HG03558 (cell line): ENCODE measurements around the gene MICALL1.

Source experiments
- ATAC-seq: cut with Tn5 transposase; IDR thresholded peaks from one replicate; pipeline ENCODE4 v1.9.1; 2021; ENCODE audit warnings: moderate number of reproducible peaks; ENCODE audit not compliant: unreplicated experiment; ENCODE audit errors: extremely low read depth

MICALL1 gene

GRCh38 chr22:37979782-37980181 is 73.7 kb downstream of the MICALL1 start:
- no peak for ATAC-seq

GRCh38 chr22:37981282-37982011 is 75.3 kb downstream of the MICALL1 start:
- ATAC-seq, result no peak

- no peak for ATAC-seq
These were observed 76.2 kb downstream of the MICALL1 start for GRCh38 chr22:37982151-37982785.

- no peak for ATAC-seq
These were observed 77.1 kb downstream of the MICALL1 start for GRCh38 chr22:37982938-37983859.

GRCh38 chr22:37983860-37984791 is 78.0 kb downstream of the MICALL1 start, which contains the start of gene SOX10:
SOX10 (minus strand) TSS chr22:37984555; CDS start chr22:37983784, 771 bp downstream.
- ATAC-seq, result no peak

- no peak for ATAC-seq
These were observed 79.0 kb downstream of the MICALL1 start for GRCh38 chr22:37985050-37985585.

GRCh38 chr22:37985751-37986281 is 79.7 kb downstream of the MICALL1 start:
- no peak for ATAC-seq

- ATAC-seq, result no peak
These were observed 80.3 kb downstream of the MICALL1 start for GRCh38 chr22:37986371-37986770.

- ATAC-seq, result no peak
These were observed 83.3 kb downstream of the MICALL1 start for GRCh38 chr22:37989146-37990045.

GRCh38 chr22:37990301-37990700 is 84.2 kb downstream of the MICALL1 start:
- no peak for ATAC-seq

- ATAC-seq, result no peak
These were observed 84.8 kb downstream of the MICALL1 start for GRCh38 chr22:37990862-37991261.

GRCh38 chr22:37991731-37992442 is 85.8 kb downstream of the MICALL1 start:
- no peak for ATAC-seq
